Transverse colon (tissue), 4 donors: ENCODE measurements around the gene DYNC1H1. TPM values are rescaled to one million over a fixed set of nuclear protein-coding genes. Genes with fewer than 3 reads are reported as not detected.

Experiments used
- DNase-seq: peaks from one replicate; pipeline ENCODE4 v3.0.0-alpha.2; 2019
- H3K27ac ChIP-seq, 4 donors: fragments of 200-600 bp; sonication (generic); 2 replicates each; pipeline ENCODE4 v1.5.1; 2016 to 2018; ENCODE audit warnings: inconsistent platforms in 4 of 4
- H3K27me3 ChIP-seq: fragments of 200-600 bp; sonication (generic); 2 replicates; pipeline ENCODE4 v1.5.1; 2017; ENCODE audit warnings: inconsistent platforms
- H3K36me3 ChIP-seq, 4 donors: fragments of 200-600 bp; sonication (generic); 2 replicates each; pipeline ENCODE4 v1.5.1; 2017 to 2019; ENCODE audit warnings: inconsistent platforms in 4 of 4
- H3K4me1 ChIP-seq, 4 donors: fragments of 200-600 bp; sonication (generic); 2 replicates each; pipeline ENCODE4 v1.5.1; 2017 to 2020; ENCODE audit warnings: inconsistent platforms in 4 of 4
- H3K4me3 ChIP-seq, 4 donors: fragments of 200-600 bp; sonication (generic); 1 replicate in 1 of 4; 2 replicates in 3 of 4; pipeline versions ENCODE4 v1.5.1 to v1.6.1; 2017 to 2019; ENCODE audit warnings: inconsistent platforms in 4 of 4
- H3K9me3 ChIP-seq, 2 donors: fragments of 200-600 bp; sonication (generic); 2 replicates each; pipeline ENCODE4 v1.5.1; 2017 to 2019; ENCODE audit warnings: inconsistent platforms in 2 of 2
- CTCF ChIP-seq, 5 experiments: fragments of 200-600 bp in 3 of 5; fragments of 450-650 bp in 2 of 5; sonication (generic) in 3 of 5; IDR thresholded peaks; 1 replicate in 2 of 5; 2 replicates in 3 of 5; pipeline ENCODE4 v1.5.1; 2016 to 2017; ENCODE audit warnings: antibody characterized with exemption in 5 of 5, inconsistent platforms in 3 of 5, mild to moderate bottlenecking in 2 of 5, moderate library complexity in 1 of 5
- EP300 ChIP-seq: sonication (generic); formaldehyde crosslinking; IDR thresholded peaks from one replicate; pipeline ENCODE4 v1.6.1; 2017; ENCODE audit warnings: antibody characterized with exemption, low read depth
- POLR2A ChIP-seq: fragments of 450-650 bp; IDR thresholded peaks from one replicate; pipeline ENCODE4 v1.6.1; 2016; ENCODE audit warnings: antibody characterized with exemption, mild to moderate bottlenecking, moderate library complexity
- POLR2AphosphoS5 ChIP-seq, 3 donors: sonication (generic); formaldehyde crosslinking; IDR thresholded peaks; one replicate each; pipeline ENCODE4 v1.6.1; 2016; ENCODE audit warnings: antibody characterized with exemption in 3 of 3
- WGBS, 2 donors: methylation state at CpG; one replicate each; pipeline ENCODE4 v1.1.5; 2018; ENCODE audit warnings: low coverage in 1 of 2; 5-methylcytosine and 5-hydroxymethylcytosine counted together
- in situ Hi-C, 4 donors: fragments of 200-750 bp; cut with MboI; loops; one replicate each; pipeline versions ENCODE4 v1.15.0 to v1.15.1; 2017; ENCODE audit warnings: low sequenced_read_pairs in 3 of 4, low pct_ligation_motif_present in 1 of 4, low pct_unique_long_range_greater_than_20kb in 1 of 4
- intact Hi-C: fragments of 100-400 bp; cut with DNase I; formaldehyde crosslinking; loops from one replicate; pipeline ENCODE4 v1.15.1; 2023; ENCODE audit warnings: low total_unique reads
- total RNA-seq, 4 donors: library from RNA; depleted of rRNA; stranded (reverse); fragments of >200 nt; gene quantifications; one replicate each; pipeline ENCODE4 v1.1.0, GENCODE V29; 2016

The DYNC1H1 gene
- total RNA-seq, 4 donors from 2014 or later: 471 to 647 (median 482) TPM

- intact Hi-C loops (no loop called here), in situ Hi-C loops (loop anchor here in 1 of 4 donors (25.0 kb wide), 1 partner anchor 358 kb away; the partner anchor contains the start of genes MOK and ZNF839)
These were observed 9.9 kb upstream of the DYNC1H1 start for GRCh38 chr14:101954501-101954900.

GRCh38 chr14:101955695-101956161 is 8.6 kb upstream of the DYNC1H1 start:
- no peak for DNase-seq

More at GRCh38 chr14:101954501-101954900, 9.9 kb upstream of the DYNC1H1 start:
- Histone ChIP-seq H3K36me3 (no peaks in the 10 kb centered on the region), H3K4me1 (peaks cover 0 to 7% (median 4%) of the 10 kb centered on the region in 4 donors), H3K9me3 (no peaks in the 10 kb centered on the region), H3K4me3 (no peak overlapping the region), H3K27me3 (no peaks in the 10 kb centered on the region), H3K27ac (no peak overlapping the region)
- no peak for DNase-seq
- TF ChIP-seq POLR2A: no peak
- TF ChIP-seq POLR2AphosphoS5 (IDR thresholded peaks at IDR 0.05): no peak
- TF ChIP-seq CTCF (IDR thresholded peaks at IDR 0.05): no peak
- TF ChIP-seq EP300: no peak
- WGBS, 2 donors: 50 to 87% methylated on average over 1 to 6 of the region's 6 CpGs

GRCh38 chr14:101956179-101956885 is 8.0 kb upstream of the DYNC1H1 start:
- intact Hi-C loops: no loop called here
- H3K4me1 ChIP-seq: peaks cover 0 to 4% (median 2%) of the 10 kb centered on the region in 4 donors
- H3K4me3 ChIP-seq: no peak overlapping the region
- WGBS, 2 donors: 86 to 87% methylated on average over 3 to 25 of the region's 25 CpGs
- H3K27me3 ChIP-seq: no peaks in the 10 kb centered on the region
- TF ChIP-seq POLR2A: no peak
- TF ChIP-seq EP300: no peak
- TF ChIP-seq CTCF (IDR thresholded peaks at IDR 0.05): no peak
- TF ChIP-seq POLR2AphosphoS5 (IDR thresholded peaks at IDR 0.05): no peak
- in situ Hi-C loops: loop anchor here in 1 of 4 donors (25.0 kb wide), 1 partner anchor 356 kb away; the partner anchor contains the start of genes MOK and ZNF839
- H3K27ac ChIP-seq: no peak overlapping the region
- H3K9me3 ChIP-seq: no peaks in the 10 kb centered on the region
- no peak for DNase-seq
- H3K36me3 ChIP-seq: no peaks in the 10 kb centered on the region

More at GRCh38 chr14:101955695-101956161, 8.6 kb upstream of the DYNC1H1 start:
- intact Hi-C loops: no loop called here
- Histone ChIP-seq H3K4me1 (no peaks in the 10 kb centered on the region), H3K9me3 (no peaks in the 10 kb centered on the region), H3K4me3 (no peak overlapping the region), H3K36me3 (no peaks in the 10 kb centered on the region), H3K27ac (no peak overlapping the region), H3K27me3 (no peaks in the 10 kb centered on the region)
- 69 to 88% methylated on average over 3 to 34 of the region's 34 CpGs for WGBS, 2 donors
- in situ Hi-C loops: loop anchor here in 1 of 4 donors (25.0 kb wide), 1 partner anchor 357 kb away; the partner anchor contains the start of genes MOK and ZNF839
- TF ChIP-seq CTCF (IDR thresholded peaks at IDR 0.05): no peak
- TF ChIP-seq POLR2A: no peak
- no peak for TF ChIP-seq POLR2AphosphoS5 (IDR thresholded peaks at IDR 0.05)
- TF ChIP-seq EP300: no peak

GRCh38 chr14:101957406-101958234 is 6.8 kb upstream of the DYNC1H1 start:
- Histone ChIP-seq H3K36me3 (no peaks in the 10 kb centered on the region), H3K9me3 (no peaks in the 10 kb centered on the region), H3K27me3 (no peaks in the 10 kb centered on the region), H3K27ac (no peak overlapping the region), H3K4me1 (peaks cover 0 to 13% (median 4%) of the 10 kb centered on the region in 4 donors), H3K4me3 (no peak overlapping the region)
- intact Hi-C loops (no loop called here), in situ Hi-C loops (loop anchor here in 1 of 4 donors (25.0 kb wide), 1 partner anchor 355 kb away; the partner anchor contains the start of genes MOK and ZNF839)
- TF ChIP-seq POLR2AphosphoS5 (IDR thresholded peaks at IDR 0.05) (no peak), CTCF (IDR thresholded peaks at IDR 0.05) (no peak), POLR2A (no peak), EP300 (no peak)
- WGBS, 2 donors: 67 to 82% methylated on average over 3 to 13 of the region's 13 CpGs
- no peak for DNase-seq
